ENCODE results near the gene TOLLIP.

GRCh38 chr11:1308743-1309497, 512 bp downstream of the TOLLIP start:
- TF ChIP-seq POLR2A (IDR thresholded peaks at IDR 0.05) (no peak), CTCF (IDR thresholded peaks at IDR 0.05) (no peak)

Data from body of pancreas (tissue), 4 donors.